VCaP (cell line): ENCODE measurements around the gene WDR18.

Experiments used
- H3K27ac ChIP-seq: fragments of 450-650 bp; 2 replicates; pipeline ENCODE4 v1.5.1; 2017
- TF ChIP-seq, protein P1 (sequence below): fragments of 450-650 bp; conservative IDR thresholded peaks from 2 replicates; pipeline ENCODE4 v1.5.1; 2017; ENCODE audit warnings: mild to moderate bottlenecking, moderate library complexity

The WDR18 gene

DNA sequence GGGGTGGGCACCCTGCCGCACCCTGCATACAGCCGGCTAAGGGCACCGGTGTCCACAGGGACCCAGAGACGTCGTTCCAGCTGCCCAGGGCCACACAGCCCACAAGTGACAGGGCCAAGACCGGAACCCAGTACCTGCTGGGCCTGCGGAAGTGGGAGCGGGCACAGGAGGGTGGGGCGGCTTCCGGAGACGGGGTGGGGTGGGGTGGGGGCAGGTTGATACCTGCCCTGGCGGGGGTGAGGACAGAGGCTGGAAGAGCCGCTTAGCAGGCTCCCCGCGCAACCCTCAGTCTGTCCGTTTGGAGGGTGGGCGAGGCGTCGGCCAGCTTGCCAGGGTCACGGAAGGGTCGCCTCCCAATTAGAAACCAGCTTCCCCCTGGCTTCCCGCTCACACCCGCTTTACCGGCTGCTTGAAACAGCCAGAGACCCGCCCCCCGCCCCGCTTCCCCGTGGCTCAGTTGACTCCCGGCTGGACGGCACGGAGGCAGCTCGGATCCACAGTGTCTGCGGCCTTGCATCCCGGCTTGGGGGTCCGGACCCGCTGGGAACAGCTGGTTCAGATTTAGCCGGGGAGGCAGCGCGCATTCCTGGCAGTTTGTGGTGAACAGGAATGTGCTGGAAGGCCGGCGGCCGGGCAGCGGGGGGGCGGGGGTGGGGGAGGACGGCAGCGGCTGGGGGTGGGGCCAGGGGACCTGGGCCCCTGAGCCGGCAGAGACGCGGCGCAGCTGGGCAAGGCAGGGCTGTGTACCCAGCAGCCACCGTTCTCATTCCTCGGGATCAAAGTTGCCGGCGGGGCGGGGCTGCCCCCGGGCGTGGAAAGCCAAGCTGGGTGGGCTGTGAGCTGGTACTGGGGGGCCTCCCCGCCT, 44.1 kb downstream of the WDR18 start:
- TF ChIP-seq, protein P1, sequence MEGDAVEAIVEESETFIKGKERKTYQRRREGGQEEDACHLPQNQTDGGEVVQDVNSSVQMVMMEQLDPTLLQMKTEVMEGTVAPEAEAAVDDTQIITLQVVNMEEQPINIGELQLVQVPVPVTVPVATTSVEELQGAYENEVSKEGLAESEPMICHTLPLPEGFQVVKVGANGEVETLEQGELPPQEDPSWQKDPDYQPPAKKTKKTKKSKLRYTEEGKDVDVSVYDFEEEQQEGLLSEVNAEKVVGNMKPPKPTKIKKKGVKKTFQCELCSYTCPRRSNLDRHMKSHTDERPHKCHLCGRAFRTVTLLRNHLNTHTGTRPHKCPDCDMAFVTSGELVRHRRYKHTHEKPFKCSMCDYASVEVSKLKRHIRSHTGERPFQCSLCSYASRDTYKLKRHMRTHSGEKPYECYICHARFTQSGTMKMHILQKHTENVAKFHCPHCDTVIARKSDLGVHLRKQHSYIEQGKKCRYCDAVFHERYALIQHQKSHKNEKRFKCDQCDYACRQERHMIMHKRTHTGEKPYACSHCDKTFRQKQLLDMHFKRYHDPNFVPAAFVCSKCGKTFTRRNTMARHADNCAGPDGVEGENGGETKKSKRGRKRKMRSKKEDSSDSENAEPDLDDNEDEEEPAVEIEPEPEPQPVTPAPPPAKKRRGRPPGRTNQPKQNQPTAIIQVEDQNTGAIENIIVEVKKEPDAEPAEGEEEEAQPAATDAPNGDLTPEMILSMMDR = no peak
- H3K27ac ChIP-seq = peak overlapping the region; percentile 57; the same call in 1 of the 2 replicates

DNA sequence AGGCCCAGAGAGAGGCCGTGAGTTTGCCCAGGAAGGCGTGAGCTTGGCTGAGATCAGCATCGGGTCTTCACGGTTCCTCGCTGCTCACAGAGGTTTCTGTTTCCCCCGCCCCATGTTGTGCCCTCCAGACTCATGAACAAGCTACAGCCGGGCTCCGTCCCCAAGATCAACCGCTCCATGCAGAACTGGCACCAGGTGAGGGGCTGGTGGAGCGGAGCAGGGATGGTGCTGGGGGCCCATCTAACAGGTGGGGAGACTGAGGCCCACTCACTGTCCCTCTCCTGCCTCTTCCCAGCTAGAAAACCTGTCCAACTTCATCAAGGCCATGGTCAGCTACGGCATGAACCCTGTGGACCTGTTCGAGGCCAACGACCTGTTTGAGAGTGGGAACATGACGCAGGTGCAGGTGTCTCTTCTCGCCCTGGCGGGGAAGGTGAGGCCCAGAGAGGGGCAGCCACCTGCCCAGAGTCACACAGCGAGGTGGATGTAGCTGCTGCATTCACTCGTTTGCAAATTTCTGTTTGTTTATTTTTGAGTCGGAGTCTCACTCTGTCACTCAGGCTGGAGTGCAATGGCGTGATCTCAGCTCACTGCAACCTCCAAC, 48.2 kb downstream of the WDR18 start:
- no peak overlapping the region for H3K27ac ChIP-seq
- TF ChIP-seq, protein P1 = no peak

DNA sequence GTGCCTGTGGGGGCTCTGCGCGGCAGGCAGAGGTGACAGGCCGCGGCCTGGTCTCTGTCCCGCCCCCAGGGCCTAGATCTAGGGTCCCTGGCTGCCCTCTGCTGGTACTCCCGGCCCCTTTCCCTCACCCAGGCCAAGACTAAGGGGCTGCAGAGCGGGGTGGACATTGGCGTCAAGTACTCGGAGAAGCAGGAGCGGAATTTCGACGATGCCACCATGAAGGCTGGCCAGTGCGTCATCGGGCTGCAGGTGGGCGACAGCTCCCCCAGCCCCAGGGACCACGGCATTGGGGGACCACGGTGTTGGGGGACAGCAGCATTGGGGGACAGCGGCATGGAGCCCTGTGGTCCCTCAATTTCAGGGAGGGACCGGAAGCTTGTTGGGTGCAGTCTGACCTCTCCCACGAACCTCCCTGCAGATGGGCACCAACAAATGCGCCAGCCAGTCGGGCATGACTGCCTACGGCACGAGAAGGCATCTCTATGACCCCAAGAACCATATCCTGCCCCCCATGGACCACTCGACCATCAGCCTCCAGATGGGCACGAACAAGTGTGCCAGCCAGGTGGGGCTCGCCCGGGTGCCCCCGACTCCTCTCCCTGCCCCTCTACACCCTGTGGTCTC, 52.0 kb downstream of the WDR18 start:
- TF ChIP-seq, protein P1 = no peak
- no peak overlapping the region for H3K27ac ChIP-seq

DNA sequence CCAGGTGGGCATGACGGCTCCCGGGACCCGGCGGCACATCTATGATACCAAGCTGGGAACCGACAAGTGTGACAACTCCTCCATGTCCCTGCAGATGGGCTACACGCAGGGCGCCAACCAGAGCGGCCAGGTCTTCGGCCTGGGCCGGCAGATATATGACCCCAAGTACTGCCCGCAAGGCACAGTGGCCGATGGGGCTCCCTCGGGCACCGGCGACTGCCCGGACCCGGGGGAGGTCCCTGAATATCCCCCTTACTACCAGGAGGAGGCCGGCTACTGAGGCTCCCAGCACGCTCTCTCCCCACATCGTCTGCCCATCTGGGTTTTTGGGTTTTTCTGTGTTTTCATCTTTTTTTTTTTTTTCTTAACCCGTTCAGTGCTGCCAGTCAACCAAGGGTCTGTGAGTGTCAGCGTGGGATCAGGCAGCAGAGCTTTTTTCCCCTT, 53.5 kb downstream of the WDR18 start:
- TF ChIP-seq, protein P1 = no peak
- no peak overlapping the region for H3K27ac ChIP-seq

DNA sequence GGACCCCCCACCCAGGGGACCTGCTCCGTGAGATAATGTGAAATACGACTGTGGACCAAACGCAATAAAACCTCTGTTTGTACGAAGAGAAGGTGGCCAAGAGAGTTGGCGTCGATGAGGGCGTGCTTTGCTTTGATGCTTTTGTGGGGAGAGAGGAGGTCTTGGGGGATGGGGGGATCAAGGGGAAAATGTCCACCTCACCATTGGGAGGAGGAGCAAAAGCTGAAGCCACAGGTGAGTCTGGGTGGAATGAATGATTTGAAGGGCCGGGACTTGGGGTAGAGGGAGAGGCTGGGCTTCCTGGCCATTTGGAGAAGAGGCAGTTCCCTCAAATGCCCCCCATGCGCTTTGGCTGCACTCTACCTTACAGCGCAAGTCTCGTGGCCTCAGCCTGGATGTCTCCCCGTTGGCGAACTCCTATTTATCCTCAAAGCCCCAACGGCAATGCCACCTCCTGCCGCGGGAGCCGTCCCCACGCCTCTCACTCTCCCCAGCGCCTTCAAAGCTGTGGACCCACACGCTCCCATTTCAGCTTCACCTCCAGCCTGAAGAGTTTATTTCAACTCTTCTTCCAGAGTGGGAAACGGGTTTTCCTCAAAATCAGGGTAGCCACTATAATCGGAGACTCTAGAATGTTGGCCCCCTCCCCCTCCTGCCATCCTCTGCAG, 55.0 kb downstream of the WDR18 start:
- TF ChIP-seq, protein P1 = no peak
- H3K27ac ChIP-seq = peak overlapping the region; percentile 72; the same call in 1 of the 2 replicates

DNA sequence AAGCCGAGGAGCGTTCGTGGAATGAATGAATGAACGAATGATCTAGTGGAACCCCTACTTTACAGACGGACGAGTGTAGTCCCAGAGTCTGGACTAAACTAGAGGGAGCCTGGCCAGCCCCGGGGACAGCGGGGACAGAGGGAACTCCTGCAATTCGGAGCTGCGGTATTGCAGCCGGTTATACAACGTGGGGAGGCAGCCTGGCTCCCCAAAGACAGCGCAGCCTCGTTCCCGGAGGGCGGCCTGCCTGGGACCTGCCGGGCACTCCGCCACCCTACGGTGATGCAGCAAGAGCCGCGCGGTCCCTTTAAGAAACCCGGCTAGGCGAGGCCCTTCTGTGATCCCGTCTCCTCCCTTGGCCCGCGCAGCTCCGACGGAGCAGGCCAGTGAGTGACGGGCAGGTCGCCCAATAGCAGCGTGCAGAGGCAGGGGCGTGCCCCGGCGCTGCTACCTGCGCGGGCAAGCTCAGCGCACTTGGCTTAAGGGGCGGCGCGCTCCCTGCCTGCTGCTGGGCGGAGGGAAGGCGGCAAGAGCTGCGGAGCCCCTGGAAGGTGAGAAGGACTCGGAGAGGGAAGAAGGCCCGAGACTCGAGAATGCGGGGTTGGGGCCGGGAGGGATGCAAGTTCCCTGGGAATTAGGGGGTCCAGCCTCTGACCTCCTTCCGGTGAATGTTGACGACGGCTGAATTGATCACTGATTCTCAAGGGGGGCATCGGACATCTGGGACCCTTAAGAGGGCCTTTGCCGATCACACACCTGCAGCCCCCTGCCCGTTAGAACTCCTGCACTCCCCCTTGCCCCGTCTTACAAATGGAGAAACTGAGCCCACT, 55.7 kb downstream of the WDR18 start, which contains the start of gene ABCA7:
Gene ABCA7, plus strand, starts transcription at position 462 of the 830 bp plus-strand sequence. CDS start 1,255 bp downstream, outside the sequence.
- peak within 1 kb of the TSS; percentile 72 for H3K27ac ChIP-seq
- TF ChIP-seq, protein P1 = no peak
